NCI-H1417 (cell line): ENCODE data around the gene NTN5.

Source experiments
- DNase-seq, 3 experiments: peaks; one replicate each; lab custom pipeline; 2025; lab: John Stamatoyannopoulos, UW

Gene NTN5

GRCh38 chr19:48615231-48616040, 57.4 kb downstream of the NTN5 start:
- no peak for DNase-seq

- DNase-seq = peak; percentile 81 to 91 (median 85)
Measured at GRCh38 chr19:48614436-48615230, 58.2 kb downstream of the NTN5 start, which contains the start of gene FAM83E. FAM83E (minus strand) TSS chr19:48615076; CDS start chr19:48613372, 1,704 bp downstream.

GRCh38 chr19:48613852-48614435, 58.9 kb downstream of the NTN5 start:
- no peak for DNase-seq

GRCh38 chr19:48613024-48613851, 59.6 kb downstream of the NTN5 start:
- no peak for DNase-seq

- no peak for DNase-seq
Measured at GRCh38 chr19:48611872-48612271, 60.9 kb downstream of the NTN5 start.
